Suppressor macrophage treated with lipopolysaccharide for 1 hour (primary cell): ENCODE measurements around the gene TES.
"Not testable (repeated sequence)": the region's sequence is repeated elsewhere in the genome, so short reads cannot be mapped to it uniquely, and the experiment has no call there.

ENCODE experiments used
- DNase-seq, 3 donors: peaks; one replicate each; pipeline ENCODE4 v3.0.0-alpha.2; 2020 to 2022

The TES gene

DNA sequence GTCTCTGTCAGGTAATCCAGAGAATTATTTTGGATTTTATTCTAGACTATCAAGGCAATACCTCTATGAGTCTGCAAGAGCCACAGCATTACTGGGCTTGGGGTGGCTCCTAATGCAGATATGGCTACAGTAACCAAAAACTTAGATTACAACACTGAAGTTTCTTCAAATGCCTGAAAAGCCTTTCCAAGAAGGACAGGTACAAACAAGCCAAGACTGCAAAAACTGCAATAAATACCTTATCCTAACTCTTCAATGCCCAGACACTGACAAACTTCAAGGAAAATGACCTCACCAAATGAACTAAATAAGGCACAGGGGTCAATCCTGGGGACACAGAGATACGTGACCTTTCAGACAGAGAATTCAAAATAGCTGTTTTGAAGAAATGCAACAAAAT is 82.0 kb downstream of the TES start:
- no peak for DNase-seq

DNA sequence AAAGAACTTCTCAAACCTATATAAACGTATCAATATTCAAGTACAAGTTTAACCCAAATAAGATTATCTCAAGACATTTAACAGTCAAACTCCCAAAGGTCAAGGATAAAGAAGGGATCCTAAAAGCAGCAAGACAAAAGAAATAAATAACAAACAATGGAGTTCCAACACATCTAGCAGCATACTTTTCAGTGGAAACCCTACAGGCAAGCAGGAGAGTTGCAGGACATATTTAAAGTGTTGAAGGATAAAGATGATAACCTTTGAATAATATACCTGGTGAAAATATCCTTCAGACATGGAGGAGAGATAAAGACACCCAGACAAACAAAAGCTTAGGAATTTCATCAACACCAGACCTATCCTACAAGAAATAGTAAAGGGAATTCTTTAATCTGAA is 82.8 kb downstream of the TES start:
- DNase-seq = no peak

GRCh38 chr7:116293633-116294032 is 83.3 kb downstream of the TES start:
- DNase-seq = no peak

DNA sequence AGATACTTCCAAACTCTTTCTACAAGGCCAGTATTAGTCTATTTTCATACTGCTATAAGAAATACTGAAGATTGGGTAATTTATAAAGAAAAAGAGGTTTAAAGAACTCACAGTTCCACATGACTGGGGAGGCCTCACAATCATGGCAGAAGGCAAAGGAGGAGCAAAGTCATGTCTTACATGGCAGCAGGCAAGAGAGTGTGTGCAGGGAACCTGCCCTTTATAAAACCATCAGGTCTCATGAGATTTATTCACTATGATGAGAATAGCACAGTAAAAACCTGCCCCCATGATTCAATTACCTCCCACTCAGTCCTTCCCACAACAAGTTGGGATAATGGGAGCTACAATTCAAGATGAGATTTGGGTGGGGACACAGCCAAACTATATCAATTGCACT is 85.6 kb downstream of the TES start:
- not testable (repeated sequence) for DNase-seq

DNA sequence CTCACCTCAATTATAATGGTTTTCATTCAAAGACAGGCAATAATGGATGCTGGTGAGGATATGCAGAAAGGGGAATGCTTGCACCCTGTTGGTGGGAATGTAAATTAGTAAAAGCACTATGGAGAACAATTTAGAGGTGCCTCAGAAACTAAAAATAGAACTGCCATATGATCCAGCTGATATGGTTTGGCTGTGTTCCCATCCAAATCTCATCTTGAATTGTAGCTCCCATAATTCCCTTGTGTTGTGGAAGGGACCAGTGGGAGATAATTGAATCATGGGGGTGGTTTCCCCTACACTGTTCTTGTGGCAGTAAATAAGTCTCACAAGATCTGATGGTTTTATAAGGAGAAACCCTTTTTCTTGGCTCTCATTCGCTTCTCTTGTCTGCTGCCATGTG is 87.7 kb downstream of the TES start:
- DNase-seq = no peak

GRCh38 chr7:116298576-116298975 is 88.2 kb downstream of the TES start:
- no peak for DNase-seq

- DNase-seq = no peak
These were observed 95.4 kb downstream of the TES start for GRCh38 chr7:116305485-116306408.

DNA sequence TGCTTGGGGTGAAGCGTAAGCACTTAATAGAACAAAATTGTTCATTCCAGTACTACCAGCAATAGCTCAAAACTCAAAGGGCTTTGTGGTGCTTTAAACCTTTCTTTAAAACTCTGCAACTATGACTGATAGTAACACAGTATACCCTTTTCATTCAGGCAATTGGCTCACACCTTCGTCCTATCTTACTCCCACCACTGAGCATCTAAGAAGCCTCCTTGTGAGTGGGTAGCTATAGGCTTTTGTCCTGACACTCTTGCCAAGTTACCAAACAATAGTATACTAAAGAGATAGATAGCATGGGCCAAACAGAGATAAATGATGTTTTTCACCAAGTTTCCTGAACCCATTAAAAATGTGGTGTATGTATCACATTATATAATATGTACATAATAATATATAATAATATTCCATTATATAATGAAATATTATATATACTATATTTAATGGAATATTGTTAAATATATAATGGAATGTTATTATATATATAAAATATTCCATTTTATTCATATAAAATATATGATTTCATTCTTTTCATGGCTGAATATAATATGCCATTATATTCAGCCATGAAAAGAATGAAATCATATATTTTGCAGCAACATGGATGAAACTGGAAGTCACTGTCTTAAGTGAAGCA is 96.2 kb downstream of the TES start:
- DNase-seq = no peak

DNA sequence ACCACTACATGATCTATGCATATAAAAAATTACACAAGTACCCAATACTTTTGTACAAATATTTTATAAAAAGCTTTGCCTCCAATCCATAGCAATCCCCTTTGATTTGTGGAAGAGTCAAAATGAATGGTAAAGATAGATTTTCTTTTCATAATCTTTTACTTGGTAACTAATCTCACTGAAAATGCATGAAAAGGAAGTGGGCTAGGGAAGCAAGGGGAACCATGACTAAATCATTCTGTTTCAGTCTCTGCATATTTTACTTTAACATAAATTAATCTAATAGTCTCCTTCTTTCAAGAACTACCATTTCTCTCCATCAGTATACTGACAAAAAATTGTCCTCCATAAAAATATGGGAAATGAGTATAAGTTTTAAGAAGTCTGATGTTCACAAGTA is 96.9 kb downstream of the TES start:
- no peak for DNase-seq
